GM18868 (cell line): ENCODE results near the gene GAPDHS.

Experiments used
- ATAC-seq: cut with Tn5 transposase; IDR thresholded peaks from one replicate; pipeline ENCODE4 v1.9.1; 2021; ENCODE audit warnings: mild to moderate bottlenecking, moderate library complexity; ENCODE audit not compliant: unreplicated experiment

Gene GAPDHS

GRCh38 chr19:35534803-35535480 is 1.7 kb downstream of the GAPDHS start:
- ATAC-seq = no peak

DNA sequence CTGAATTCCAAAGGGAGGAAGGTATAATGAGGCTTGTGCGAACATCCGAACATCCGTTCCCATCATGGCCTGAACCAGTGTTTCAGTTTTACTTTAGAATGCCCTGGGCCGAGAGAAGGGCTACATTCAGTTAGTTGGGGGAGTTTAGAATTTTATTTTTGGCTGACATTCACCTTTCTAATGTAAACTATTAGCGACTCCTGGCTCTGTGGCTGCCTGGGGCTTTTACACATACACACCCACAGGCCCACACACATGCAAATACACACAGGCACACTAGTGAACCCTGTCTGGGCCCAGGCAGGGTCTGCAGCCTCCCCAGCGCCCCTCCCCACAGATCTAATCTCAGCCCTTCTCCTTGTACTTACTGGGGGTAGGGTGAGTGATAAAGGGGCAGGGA is 6.1 kb downstream of the GAPDHS start:
- ATAC-seq = no peak

- ATAC-seq = no peak
Observed at GRCh38 chr19:35539850-35540249, 6.6 kb downstream of the GAPDHS start.

DNA sequence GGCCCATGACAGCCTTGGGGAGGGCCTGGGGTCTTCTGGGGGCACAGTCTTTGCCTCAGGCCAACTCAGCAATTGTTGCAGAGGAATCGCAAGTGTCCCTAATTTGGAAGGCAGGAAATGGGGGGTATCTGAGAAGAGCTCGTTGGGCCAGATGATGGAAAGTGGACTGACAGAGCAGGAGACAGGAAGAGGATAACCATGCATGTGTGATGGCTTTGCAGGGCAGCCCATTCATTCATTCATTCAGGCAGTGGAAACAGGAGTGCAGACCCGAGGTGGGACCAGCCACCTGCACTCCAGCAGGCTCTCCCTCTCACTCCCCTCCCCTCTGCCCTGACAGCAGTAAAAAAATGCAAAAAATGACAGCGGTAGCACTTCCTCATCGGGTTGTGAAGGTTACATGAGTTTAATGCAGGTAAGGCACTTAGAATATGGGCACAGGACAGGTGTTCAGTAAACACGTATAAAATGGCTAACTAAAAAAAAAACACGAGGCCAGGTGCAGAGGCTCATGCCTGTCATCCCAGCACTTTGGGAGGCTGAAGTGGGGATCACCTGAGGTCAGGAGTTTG is 7.2 kb downstream of the GAPDHS start:
- no peak for ATAC-seq

GRCh38 chr19:35542209-35542608 is 9.0 kb downstream of the GAPDHS start:
- ATAC-seq = no peak

DNA sequence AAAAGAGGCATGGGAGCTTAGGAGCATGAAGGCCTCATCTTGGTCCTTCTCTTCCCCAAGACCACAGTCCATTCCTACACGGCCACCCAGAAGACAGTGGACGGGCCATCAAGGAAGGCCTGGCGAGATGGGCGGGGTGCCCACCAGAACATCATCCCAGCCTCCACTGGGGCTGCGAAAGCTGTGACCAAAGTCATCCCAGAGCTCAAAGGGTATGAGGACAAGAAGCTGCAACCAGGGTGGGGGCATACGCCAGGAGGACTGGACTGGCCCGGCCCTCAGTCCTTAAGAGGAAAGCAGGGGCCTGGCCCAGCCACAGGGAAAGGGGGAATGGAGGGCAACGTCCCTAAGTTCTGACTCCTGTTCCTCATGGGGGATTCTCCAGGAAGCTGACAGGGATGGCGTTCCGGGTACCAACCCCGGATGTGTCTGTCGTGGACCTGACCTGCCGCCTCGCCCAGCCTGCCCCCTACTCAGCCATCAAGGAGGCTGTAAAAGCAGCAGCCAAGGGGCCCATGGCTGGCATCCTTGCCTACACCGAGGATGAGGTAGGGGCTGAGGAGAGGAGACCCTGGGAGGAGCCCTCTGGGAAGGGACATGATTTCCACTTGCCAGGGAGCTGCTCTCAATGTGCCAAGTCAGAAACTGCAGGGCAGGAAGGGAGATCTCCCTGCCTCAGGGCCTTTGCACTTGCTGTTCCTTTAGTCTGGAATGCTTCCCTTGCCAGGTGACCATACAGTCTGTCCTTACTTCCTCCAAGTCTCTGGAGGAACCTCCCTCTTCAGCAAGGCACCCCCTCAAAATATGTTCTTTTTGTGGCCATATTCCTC is 10.2 kb downstream of the GAPDHS start:
- ATAC-seq = no peak

DNA sequence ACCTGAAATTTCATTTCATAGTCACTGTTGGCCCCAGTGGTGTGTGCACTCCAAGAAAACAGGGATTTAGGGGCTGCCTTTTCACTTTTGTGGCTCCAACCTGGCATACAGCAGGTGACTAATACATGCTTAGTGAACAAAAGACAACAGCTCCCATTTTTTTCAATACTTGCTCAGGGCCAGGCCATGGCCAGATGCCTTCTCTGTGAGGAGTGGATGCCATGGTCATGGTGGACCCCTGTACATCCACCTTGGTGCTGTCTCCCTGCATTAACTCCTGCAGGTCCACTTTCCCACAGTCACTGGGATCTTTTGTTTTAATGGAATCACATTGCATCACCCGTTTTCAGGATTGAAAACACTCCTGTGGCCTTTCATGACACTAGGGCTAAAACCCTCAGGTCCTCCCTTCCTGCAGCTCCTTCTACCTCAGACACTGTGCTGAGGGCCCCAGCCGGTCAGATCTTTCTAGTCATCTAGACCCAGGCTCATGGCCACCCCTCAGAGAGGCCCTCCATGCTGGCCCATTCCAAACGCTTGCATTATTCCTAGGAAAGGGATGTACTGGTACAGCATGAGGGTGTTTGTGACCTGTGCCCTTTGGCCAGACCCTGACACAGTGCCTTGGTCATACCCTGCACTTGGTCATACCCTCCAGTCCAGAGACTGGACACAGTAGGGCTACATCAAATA is 11.0 kb downstream of the GAPDHS start:
- no peak for ATAC-seq

GRCh38 chr19:35545001-35545854 is 12.0 kb downstream of the GAPDHS start, which contains the start of gene TMEM147:
Gene TMEM147 (plus strand): TSS chr19:35545626. CDS start chr19:35545740, 114 bp downstream.
- peak; percentile 89 for ATAC-seq

DNA sequence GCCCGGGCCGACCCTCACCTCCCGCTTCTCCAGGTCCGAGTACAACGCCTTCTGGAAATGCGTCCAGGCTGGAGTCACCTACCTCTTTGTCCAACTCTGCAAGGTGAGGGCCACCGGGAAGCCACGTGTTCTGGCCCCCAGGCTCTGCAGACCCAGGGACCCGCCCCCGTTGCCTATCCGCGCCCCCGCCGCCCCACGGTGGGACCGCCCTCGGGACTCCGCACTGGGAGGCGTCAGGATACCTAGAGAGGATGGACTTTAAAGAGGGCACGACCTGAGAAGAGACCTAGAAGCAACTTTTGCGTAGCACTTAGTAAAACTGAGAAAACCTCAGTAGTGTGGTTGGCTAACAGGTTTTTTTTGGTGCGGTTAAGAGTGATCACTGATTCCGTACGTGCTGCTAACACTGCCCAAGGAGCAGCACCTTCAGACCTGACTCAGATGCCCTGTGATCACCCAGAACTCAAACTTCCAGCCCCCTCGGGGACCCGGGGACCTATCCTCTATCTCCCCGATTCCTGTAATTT is 12.7 kb downstream of the GAPDHS start:
- peak; percentile 29 for ATAC-seq

- no peak for ATAC-seq
Observed at GRCh38 chr19:35546532-35546931, 13.3 kb downstream of the GAPDHS start.

DNA sequence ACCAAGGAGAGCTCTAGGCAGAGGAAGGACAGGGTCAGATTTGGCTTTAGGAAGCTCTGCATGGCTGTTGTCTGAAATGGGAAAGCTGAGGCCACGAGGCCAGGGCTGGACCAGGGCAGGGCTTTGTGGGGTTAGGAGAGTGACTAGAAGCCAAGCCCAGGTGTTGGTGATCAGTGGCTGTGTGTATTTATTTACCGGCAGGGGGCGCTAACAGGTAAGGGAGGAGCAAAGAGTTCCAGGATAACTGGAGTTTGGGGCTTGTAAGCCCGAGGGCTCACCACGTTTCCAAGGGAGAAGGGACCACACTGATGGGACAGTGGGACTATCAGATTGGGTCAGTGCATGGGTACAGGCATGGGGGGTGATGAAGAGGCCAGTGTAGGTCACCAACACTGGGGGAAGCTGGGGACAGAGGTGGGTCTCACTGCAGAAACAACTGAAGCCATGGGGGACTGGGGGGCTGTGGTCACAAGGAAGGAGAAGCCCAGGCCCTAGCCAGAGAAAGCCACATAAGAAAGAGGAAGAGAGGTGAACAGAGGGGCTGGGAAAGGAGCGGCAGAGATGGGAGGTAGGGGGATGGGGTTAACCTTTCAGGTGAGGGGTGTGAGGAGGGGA is 16.0 kb downstream of the GAPDHS start:
- ATAC-seq = no peak

- no peak for ATAC-seq
Observed at GRCh38 chr19:35549879-35550523, 16.7 kb downstream of the GAPDHS start.

DNA sequence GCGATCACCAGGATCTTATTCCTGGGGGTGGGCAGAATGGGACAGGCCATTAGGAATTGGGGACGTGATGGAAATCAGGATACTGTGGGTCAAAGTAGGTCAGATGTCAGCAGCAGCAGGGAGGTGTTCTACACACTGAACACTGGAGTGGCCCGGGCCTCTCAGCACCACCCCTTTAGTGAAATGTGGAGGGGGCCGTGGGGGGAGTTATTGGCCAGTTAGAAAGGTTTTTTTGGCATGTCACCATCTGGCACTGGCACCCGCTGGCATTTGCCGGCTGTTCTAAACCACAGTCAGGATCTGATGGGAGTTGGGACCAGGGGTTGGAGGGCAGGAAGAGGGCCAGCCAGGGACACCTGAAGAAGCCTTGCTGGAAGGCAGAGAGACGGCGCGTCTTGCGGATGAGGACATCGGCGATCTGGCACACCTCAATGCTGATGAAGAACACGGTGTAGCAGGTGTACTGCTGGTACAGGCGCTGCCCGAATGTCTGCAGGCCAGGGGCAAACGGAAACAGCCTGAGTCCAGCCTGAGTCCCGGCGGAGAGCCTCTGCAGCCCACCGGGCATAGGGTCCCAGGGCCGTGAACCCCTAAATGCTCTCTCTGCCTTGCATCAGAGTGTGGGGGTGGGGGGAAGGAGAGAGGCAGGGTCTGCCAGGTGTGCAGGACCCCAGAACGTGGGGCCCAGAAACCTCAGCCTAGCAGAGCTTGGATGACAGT is 18.0 kb downstream of the GAPDHS start:
- no peak for ATAC-seq

- ATAC-seq = no peak
Observed at GRCh38 chr19:35552534-35553384, 19.5 kb downstream of the GAPDHS start.

- ATAC-seq = no peak
Observed at GRCh38 chr19:35553385-35554000, 20.2 kb downstream of the GAPDHS start.

GRCh38 chr19:35554076-35554475 is 20.8 kb downstream of the GAPDHS start:
- ATAC-seq = no peak

GRCh38 chr19:35555301-35556005 is 22.2 kb downstream of the GAPDHS start:
- no peak for ATAC-seq
